ENCODE measurements around the gene SMIM43.
"Not testable (repeated sequence)": the region's sequence is repeated elsewhere in the genome, so short reads cannot be mapped to it uniquely, and the experiment has no call there.

The SMIM43 gene

DNA sequence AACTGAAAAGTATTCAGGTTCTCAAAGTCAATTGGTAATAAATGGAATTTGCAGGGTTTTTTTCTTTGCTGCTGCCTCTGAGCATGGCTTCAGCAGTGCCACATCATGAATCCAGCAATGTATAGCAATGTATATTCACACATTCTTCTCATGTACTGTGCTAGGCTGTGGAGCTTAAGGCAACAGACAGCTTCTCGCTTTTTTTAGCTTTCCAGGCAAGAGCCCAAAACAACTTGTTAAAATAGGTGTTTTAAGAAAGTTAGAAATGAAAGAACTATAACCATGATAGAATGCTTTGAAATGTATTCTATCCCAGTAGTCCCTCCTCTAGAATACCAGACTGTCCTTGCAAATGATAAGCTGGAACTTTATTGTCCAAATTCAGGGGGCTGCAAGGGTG, 30.4 kb downstream of the SMIM43 start:
- no peak for DNase-seq

DNA sequence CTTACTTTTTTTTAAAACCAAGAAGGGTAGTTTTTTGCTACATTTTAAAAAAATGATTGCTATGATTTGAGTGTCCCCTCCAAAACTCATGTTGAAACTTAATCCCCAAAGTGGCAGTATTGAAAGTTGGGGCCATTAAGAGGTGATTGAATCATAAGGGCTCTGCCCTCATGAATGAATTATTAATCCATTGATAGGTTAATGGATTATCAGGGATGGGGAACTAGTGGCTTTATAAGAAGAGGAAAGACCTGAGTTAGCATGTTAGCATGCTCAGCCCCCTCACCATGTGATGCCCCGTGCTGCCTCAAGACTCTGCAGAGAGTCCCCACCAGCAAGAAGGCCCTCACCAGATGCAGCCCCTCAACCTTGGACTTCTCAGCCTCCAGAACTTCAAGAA, 31.0 kb downstream of the SMIM43 start:
- no peak for DNase-seq

DNA sequence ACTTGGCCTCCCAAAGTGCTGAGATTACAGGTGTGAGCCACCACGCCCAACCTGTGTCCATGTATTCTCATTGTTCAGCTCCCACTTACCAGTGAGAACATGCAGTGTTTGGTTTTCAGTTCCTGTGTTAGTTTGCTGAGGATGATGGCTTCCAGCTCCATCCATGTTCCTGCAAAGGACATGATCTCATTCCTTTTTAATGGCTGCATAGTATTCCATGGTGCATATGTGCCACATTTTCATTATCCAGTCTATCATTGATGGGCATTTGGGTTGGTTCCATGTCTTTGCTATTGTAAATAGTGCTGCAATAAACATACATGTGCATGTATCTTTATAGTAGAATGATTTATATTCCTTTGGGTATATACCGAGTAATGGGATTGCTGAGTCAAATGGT, 35.2 kb downstream of the SMIM43 start:
- not testable (repeated sequence) for DNase-seq

DNA sequence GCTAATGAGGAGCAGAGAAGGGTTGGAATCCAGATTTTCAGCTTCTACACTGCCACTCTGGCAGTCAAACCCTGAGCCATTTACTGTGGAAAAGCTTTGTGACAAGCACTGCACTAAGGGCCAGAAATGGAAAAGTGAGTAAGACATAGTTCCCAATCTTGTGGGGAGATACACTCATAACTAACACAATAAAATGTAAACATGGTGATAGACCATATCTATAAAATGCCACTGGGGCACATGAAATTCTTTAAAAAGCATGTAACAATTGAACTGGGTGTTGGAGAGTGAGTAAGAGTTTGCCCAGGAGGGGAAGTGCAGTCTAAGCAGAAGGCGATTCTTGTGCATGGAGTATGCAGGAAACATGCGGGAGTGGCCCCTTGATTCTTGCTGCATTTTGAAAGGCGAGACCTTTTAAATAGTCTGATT, 36.2 kb downstream of the SMIM43 start:
- DNase-seq = no peak

DNA sequence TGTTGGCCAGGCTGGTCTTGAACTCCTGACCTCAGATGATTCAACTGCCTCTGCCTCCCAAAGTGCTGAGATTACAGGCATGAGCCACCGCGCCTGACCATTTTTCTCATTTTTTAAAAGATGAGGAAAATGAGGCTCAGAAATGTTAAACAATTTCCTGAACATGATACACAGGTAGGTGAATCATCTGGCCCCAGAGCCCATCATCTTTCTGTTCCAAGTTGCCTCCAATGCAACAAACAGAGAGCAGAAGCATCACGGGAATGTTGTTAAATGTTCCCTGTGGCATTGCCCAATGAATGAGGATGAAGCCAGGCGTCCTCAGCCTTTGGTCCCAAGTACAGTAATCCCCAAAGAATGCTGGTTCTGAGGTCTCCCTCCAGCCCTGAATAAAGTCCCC, 36.9 kb downstream of the SMIM43 start:
- no peak for DNase-seq

DNA sequence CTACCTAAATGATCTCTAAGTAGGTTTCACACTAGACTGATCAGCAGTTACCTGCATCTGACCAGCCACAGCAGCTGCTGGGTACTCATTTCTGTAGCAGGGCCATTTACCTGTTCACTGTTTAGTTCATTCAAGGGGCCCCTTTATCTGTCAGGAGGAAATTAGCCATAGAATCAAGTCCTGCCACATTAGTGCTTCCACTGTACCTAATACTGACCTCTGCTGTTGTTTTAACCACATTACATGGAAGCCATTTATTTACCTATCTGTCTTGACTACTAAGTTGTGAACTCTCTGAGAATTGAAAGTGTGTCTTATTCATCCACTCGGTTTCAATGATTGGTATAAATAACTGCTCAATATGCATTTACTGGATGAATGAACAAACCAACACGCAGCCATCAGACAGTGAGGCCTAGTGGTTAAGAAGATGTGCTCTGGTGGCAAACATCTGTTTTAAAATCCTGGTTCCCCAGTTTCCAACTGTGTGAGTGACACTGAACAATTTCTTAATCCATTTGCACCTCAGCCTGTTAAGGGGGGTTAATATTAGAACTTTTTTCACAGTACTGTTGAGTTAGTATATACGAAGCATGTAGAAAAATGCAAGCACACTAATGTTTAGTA, 38.2 kb downstream of the SMIM43 start:
- no peak for DNase-seq

DNA sequence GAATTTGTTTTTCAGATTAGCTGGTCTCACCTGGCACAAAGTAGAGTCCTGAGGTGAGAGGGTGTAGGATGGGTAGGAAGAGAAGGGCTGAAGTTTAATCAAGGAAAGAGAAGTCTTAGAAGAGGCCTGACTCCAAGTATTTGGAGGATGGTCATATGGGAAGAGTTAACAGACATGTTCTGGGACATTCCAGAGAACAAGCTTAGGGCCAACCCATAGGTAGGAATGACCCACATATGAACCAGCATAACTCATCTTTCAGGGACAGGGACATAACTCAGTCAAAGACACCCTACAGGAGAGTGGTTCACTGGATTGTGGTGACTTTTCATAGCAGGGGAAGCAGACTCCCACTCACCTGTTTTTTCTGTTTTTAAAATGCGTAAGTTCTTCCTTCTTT, 40.3 kb downstream of the SMIM43 start:
- DNase-seq = no peak

DNA sequence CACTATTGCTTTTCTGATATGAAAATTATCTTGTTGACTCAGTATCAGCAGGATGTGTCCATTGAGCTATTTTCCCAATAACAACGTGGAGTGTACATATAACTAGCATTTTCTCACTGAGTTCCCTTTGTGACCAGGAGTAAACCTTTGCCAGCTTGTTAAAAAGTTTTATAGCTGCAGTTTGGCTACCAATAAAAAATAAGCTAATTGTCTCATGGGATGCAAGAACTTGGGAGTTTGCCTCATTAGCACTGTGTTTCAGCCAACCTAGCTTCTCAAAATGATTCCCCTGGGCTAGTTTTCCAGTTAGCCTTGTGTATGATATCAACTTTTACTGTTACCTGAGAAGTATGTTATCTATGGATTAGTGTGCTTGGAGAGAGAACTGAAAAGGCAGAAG, 43.3 kb downstream of the SMIM43 start:
- no peak for DNase-seq

DNA sequence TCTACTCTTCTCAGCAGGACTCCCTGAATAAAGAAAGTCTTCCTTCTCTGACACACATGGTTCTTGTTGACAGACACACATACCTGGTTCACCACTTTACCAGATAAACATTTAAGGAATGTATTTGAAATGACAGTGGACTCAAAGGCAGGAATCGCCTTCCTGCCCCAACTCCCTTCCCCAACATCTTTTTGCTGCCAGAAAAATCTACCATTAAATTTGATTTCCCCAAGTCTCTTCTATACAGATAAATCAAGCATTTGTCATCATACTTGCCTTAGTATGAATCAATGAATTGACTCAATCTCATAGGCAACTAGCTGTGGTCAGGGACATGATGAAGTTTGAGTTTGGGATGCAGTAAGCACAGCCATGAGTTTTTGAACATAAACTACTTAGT, 44.9 kb downstream of the SMIM43 start:
- no peak for DNase-seq

DNA sequence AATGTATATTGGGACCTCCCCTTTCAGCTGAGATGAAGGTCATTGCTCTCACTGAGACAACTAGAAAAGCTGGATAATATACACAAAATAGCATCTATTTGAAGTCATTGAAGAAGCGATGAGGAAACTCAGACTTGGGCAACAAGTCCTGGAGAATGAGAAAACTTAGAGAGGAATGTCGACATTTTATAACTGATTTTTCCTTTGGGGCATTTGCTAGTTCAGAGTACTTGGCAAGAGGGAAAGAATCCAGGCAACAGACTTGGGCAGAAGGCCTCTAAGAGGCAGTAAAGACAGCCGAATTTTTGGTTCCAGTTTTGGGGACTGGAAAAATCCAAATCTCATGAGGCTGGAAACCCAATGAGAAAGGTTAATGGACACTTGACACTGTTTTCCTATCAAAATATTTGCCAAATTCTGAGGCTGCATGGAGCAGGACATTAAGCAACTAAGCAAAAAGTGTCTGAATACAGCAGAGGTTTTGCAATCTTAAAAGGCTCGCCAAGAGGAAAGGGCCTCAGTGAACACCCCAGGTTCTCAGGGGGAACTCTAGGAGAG, 47.2 kb downstream of the SMIM43 start:
- DNase-seq = no peak

DNA sequence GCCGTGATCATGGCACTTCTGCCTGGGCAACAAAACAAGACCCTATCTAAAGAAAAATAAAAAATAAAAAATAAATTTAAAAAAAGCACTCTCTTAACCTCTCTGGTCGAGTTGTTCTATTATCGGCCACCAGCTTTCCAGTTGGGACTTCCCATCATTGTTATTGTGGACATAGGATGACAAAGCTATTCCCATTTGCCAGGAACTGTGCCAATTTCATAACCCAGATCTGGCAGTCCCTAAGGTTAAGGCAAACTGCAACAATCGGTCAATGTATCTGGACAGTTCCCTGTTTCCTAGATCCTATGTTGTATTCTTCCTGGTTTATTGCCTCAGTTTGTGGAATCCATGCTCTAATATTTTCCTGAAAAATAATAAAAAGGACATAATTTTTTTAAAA, 50.4 kb downstream of the SMIM43 start:
- no peak for DNase-seq

DNA sequence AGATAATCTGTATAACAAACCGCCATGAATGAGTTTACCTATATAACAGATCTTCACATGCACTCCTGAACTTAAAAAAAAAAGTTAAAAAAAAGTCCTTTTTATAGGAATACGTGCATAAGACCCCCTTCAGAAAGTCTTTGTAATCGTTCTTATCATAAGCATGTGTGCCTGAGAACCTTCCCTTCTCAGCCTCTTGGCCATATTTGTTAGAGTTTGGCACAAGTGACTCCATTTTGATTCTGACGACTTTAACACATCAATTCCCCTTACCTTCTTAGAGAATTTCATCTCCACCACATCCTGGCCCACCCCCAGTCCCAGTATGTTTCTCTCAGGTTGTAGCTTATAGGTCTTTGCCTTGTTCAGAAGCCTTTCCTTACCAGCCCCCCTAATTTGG, 52.2 kb downstream of the SMIM43 start:
- no peak for DNase-seq

DNA sequence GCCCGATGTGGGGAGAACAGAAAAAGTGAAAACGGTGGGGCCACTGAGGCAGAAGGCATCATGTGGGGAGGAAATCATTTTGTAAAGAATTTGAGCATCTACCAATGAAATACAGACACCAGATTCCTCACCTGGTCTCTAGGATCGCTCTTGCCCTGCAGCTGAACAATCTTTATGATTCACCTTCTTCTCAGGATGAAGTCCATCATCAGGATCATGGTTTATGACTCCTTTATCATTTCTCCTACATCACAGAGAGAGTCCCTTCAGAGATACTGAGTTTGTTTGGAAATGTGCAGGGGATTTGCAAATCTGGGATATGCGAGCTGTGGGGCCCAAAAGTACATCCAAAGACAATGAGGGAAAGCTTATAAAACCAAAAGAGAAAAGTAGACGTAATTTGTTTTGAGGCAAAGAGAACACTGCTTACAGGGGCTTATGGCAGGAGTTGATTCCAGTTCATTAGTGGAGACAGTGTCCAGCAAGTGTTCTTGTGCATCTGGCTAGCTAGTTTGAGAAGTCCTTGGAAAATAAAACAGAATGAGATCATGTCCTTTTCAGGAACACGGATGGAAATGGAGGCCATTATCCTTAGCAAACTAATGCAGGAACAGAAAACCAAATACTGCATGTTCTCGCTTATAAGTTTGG, 52.8 kb downstream of the SMIM43 start:
- no peak for DNase-seq

DNA sequence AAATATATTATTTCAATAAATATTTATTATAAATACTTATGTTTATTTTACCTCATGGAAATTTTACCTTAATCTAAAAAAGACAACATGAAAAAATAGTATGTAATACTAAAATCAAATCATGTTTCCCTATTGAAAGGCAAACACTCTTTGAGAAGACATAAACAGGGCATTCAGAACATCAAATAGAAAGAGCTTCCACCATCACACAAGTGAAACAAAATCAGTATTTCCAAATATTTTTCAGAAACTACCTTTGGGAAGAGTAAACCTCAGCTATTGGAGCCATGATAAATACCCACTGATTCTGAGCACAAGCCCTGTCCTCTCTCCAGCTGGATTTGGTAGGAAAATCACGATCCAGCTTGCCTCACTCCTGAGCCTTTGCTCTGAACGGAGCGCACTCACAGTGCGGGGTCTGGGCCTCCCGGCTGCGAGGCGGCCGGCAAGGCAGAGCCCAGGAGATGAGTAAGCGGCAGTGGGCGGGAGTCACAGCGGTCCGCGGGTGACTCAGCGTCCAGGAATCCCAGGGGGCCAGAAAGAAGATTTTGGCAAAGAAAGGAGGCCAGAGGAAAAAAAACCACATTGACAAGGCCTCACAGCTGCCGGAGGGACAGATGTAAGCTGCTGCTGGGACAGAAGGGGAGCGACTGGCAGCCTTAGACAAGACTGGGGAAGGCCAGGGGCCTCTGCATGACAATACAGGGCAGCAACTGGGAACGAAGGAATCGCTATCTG, 53.5 kb downstream of the SMIM43 start:
- DNase-seq = peak in 1 of 2 donors; percentile 38

DNA sequence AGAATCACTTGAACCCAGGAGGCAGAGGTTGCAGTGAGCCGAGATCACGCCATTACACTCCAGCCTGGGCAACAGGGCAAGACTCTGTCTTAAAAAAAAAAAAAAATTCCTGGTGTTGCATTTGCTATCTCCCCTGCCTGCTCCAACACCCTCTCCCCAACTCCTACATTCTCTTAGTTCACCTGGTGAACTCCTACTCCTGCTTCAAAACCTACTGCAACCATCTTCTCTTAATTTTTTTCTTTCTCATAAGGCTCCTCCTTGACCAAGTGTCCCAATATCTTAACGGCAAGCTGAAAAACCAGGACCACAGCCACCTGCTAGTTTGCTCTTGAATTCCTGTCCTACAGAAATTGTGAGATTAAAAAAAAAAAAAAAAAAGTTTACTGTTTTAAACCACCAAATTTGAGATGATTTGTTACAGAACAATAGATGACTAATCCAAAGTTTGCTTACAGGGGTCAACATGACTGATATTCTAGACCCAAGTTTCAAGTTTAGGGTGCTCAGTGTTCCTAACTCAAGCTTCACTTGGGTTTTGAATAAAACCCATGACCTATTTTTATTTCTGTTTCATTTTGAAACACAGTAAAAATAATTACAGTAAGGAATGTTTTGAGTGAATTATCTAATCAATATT, 55.1 kb downstream of the SMIM43 start:
- no peak for DNase-seq

All from bone marrow (tissue), 2 donors.